Lung (tissue), 12 donors: ENCODE data around the gene SLC4A2. TPM values are rescaled to one million over a fixed set of nuclear protein-coding genes. Genes with fewer than 3 reads are reported as not detected.
A peak's percentile ranks its signal among the peaks of the same experiment; 100 is the strongest.

ENCODE experiments used
- ATAC-seq: fragments of 200-7000 bp; cut with Tn5 transposase; one replicate; pipeline ENCODE4 v1.9.1; 2020; ENCODE audit warnings: moderate number of reproducible peaks; ENCODE audit not compliant: insufficient read depth, low FRiP score
- DNase-seq, 3 donors: peaks; one replicate each; pipeline ENCODE4 v3.0.0-alpha.2; 2013 to 2017
- H3K27ac ChIP-seq, 2 donors: one replicate each; pipeline ENCODE4 v1.5.1; 2013; ENCODE audit warnings: mild to moderate bottlenecking in 2 of 2, moderate library complexity in 2 of 2, control low read depth in 1 of 2, inconsistent platforms in 1 of 2, low read depth in 1 of 2, low read length in 1 of 2
- H3K27me3 ChIP-seq, 3 donors: one replicate each; pipeline ENCODE4 v1.5.1; 2013; ENCODE audit warnings: low read length in 2 of 3; ENCODE audit not compliant: control insufficient read depth in 3 of 3, insufficient read depth in 3 of 3
- H3K36me3 ChIP-seq, 4 donors: one replicate each; pipeline ENCODE4 v1.5.1; 2013; ENCODE audit warnings: low read length in 4 of 4, mild to moderate bottlenecking in 1 of 4, moderate library complexity in 1 of 4; ENCODE audit not compliant: control insufficient read depth in 4 of 4, insufficient read depth in 4 of 4
- H3K4me1 ChIP-seq, 5 donors: one replicate each; pipeline ENCODE4 v1.5.1; 2013; ENCODE audit warnings: low read length in 5 of 5, mild to moderate bottlenecking in 2 of 5, moderate library complexity in 1 of 5; ENCODE audit not compliant: control insufficient read depth in 5 of 5, insufficient read depth in 5 of 5
- H3K4me3 ChIP-seq: one replicate; pipeline ENCODE4 v1.5.1; 2013; ENCODE audit warnings: mild to moderate bottlenecking, control low read depth, moderate library complexity
- H3K9ac ChIP-seq, 2 donors: one replicate each; pipeline ENCODE4 v1.5.1; 2013; ENCODE audit warnings: low read length in 2 of 2, control low read depth in 1 of 2; ENCODE audit not compliant: insufficient read depth in 1 of 2
- H3K9me3 ChIP-seq, 4 donors: one replicate each; pipeline ENCODE4 v1.5.1; 2013; ENCODE audit warnings: low read length in 3 of 4, mild to moderate bottlenecking in 1 of 4, moderate library complexity in 1 of 4; ENCODE audit not compliant: control insufficient read depth in 4 of 4, insufficient read depth in 3 of 4
- CTCF ChIP-seq: IDR thresholded peaks from 2 replicates; pipeline ENCODE4 v1.5.1; 2012; ENCODE audit warnings: mild to moderate bottlenecking; ENCODE audit errors: control extremely low read depth, extremely low read depth
- WGBS, 2 donors: extraction: QIAGEN DNeasy Blood & Tissue Kit; methylation state at CpG; one replicate each; pipeline ENCODE4 v1.1.7; 2013; 5-methylcytosine and 5-hydroxymethylcytosine counted together
- polyA plus RNA-seq, 2 donors: library from polyadenylated mRNA; stranded (reverse); fragments of 200-250 nt; gene quantifications; one replicate each; pipeline ENCODE4 v1.2.1, GENCODE V29; 2013
- total RNA-seq, 2 donors: library from RNA; depleted of rRNA in 1 of 2; stranded (reverse); fragments of >200 nt in 1 of 2; gene quantifications; one replicate each; pipeline ENCODE4 v1.2.1, GENCODE V29; 2014 to 2021
- donor health status: control.
- donor health status: control.
- donor health status: Bipolar disorder and iron deficiency.
- donor health status: healthy.
- donor health status: DM: yes; HTN: yes; CAD: no.

The SLC4A2 gene
- total and polyA plus RNA-seq, 4 donors: 66.3 to 173 (median 120) TPM

- H3K4me1 ChIP-seq: peaks cover 13 to 61% (median 34%) of the 10 kb centered on the region in 5 donors
- H3K36me3 ChIP-seq: peaks cover 0 to 4% (median 0%) of the 10 kb centered on the region in 4 donors
- no peak for TF ChIP-seq CTCF
- no peak for ATAC-seq
- 29 to 34% methylated on average over 3 of the region's 3 CpGs for WGBS, 2 donors
- H3K9ac ChIP-seq: no peak overlapping the region
- DNase-seq: peak in 1 of 3 donors; percentile 15
- H3K27ac ChIP-seq: no peak overlapping the region
- H3K9me3 ChIP-seq: no peaks in the 10 kb centered on the region
- H3K27me3 ChIP-seq: no peaks in the 10 kb centered on the region
- peak overlapping the region; percentile 70 for H3K4me3 ChIP-seq
Observed at GRCh38 chr7:151083824-151084160, 24.4 kb downstream of the SLC4A2 start.

- no peak overlapping the region for H3K4me3 ChIP-seq
- 39 to 41% methylated on average over 5 of the region's 5 CpGs for WGBS, 2 donors
- peak overlapping the region in 1 of 2 donors; percentile 11 for H3K9ac ChIP-seq
Observed at GRCh38 chr7:151085329-151085690, 25.9 kb downstream of the SLC4A2 start.

GRCh38 chr7:151085691-151086620 is 26.6 kb downstream of the SLC4A2 start, which contains the start of gene AGAP3:
AGAP3 (plus strand) TSS chr7:151086475; CDS start chr7:151086742, 267 bp downstream.
- TF ChIP-seq CTCF: no peak
- H3K9ac ChIP-seq: peak within 1 kb of the TSS in 1 of 2 donors; percentile 49
- H3K4me3 ChIP-seq: peak within 1 kb of the TSS; percentile 60
- no peaks in the 10 kb centered on the region for H3K9me3 ChIP-seq
- H3K36me3 ChIP-seq: peaks cover 0 to 2% (median 0%) of the 10 kb centered on the region in 4 donors
- DNase-seq (peak; percentile 92 to 95 (median 94)), ATAC-seq (peak; percentile 53)
- H3K4me1 ChIP-seq: peaks cover 12 to 61% (median 25%) of the 10 kb centered on the region in 5 donors
- H3K27me3 ChIP-seq: no peaks in the 10 kb centered on the region
- peak within 1 kb of the TSS; percentile 81 to 96 for H3K27ac ChIP-seq
- WGBS, 2 donors: 0 to 1% methylated on average over 30 to 82 of the region's 84 CpGs

More at GRCh38 chr7:151085329-151085690, 25.9 kb downstream of the SLC4A2 start:
- no peak for TF ChIP-seq CTCF
- H3K27ac ChIP-seq: peak overlapping the region; percentile 81 to 89
- ATAC-seq (no peak), DNase-seq (peak in 1 of 3 donors; percentile 61)
- no peaks in the 10 kb centered on the region for H3K27me3 ChIP-seq
- H3K36me3 ChIP-seq: no peaks in the 10 kb centered on the region
- peaks cover 12 to 62% (median 27%) of the 10 kb centered on the region in 5 donors for H3K4me1 ChIP-seq
- no peaks in the 10 kb centered on the region for H3K9me3 ChIP-seq
